Dermis blood vessel endothelial cell (primary cell): ENCODE measurements around the gene EXOC3. TPM values are rescaled to one million over a fixed set of nuclear protein-coding genes. Genes with fewer than 3 reads are reported as not detected.
"Not testable (repeated sequence)": the region's sequence is repeated elsewhere in the genome, so short reads cannot be mapped to it uniquely, and the experiment has no call there.

ENCODE experiments used
- DNase-seq: peaks from one replicate; pipeline ENCODE4 v3.0.0; 2010
- total RNA-seq: library from RNA; depleted of rRNA; stranded (reverse); fragments of >200 nt; gene quantifications from 2 replicates; pipeline ENCODE4 v1.2.3, GENCODE V29; 2014

Gene EXOC3
- total RNA-seq, 1 donor from 2014 or later: 52.1 TPM

GRCh38 chr5:474840-475661 is 32.1 kb downstream of the EXOC3 start:
- peak; percentile 23 for DNase-seq

- no peak for DNase-seq
Observed at GRCh38 chr5:475704-476101, 32.7 kb downstream of the EXOC3 start.

GRCh38 chr5:476102-476813 is 33.3 kb downstream of the EXOC3 start:
- DNase-seq: no peak

- no peak for DNase-seq
Observed at GRCh38 chr5:476814-477175, 33.8 kb downstream of the EXOC3 start.

- no peak for DNase-seq
Observed at GRCh38 chr5:477247-477646, 34.3 kb downstream of the EXOC3 start.

GRCh38 chr5:477871-478270 is 34.9 kb downstream of the EXOC3 start:
- no peak for DNase-seq

GRCh38 chr5:478369-478981 is 35.5 kb downstream of the EXOC3 start:
- DNase-seq: no peak

- DNase-seq: no peak
Observed at GRCh38 chr5:478982-479535, 36.1 kb downstream of the EXOC3 start.

- DNase-seq: no peak
Observed at GRCh38 chr5:479566-480319, 36.8 kb downstream of the EXOC3 start.

GRCh38 chr5:481347-481746 is 38.4 kb downstream of the EXOC3 start:
- DNase-seq: no peak

GRCh38 chr5:482021-482420 is 39.0 kb downstream of the EXOC3 start:
- DNase-seq: no peak

- no peak for DNase-seq
Observed at GRCh38 chr5:482506-482905, 39.5 kb downstream of the EXOC3 start.

- DNase-seq: no peak
Observed at GRCh38 chr5:483011-483410, 40.0 kb downstream of the EXOC3 start.

GRCh38 chr5:483434-484140 is 40.6 kb downstream of the EXOC3 start:
- DNase-seq: no peak

- DNase-seq: no peak
Observed at GRCh38 chr5:484556-484955, 41.6 kb downstream of the EXOC3 start.

- no peak for DNase-seq
Observed at GRCh38 chr5:485113-485945, 42.4 kb downstream of the EXOC3 start.

GRCh38 chr5:485946-486491 is 43.0 kb downstream of the EXOC3 start:
- DNase-seq: no peak

- not testable (repeated sequence) for DNase-seq
Observed at GRCh38 chr5:486597-486996, 43.6 kb downstream of the EXOC3 start.

- no peak for DNase-seq
Observed at GRCh38 chr5:488241-488640, 45.3 kb downstream of the EXOC3 start.

- DNase-seq: no peak
Observed at GRCh38 chr5:488744-489688, 46.0 kb downstream of the EXOC3 start.
